RWPE1 (cell line): ENCODE data around the gene EPB41L2.

Source experiments
- CTCF ChIA-PET: fragments of 350-600 bp; sonication (Branson Sonifier 250); formaldehyde crosslinking; extraction: SDS; loops from one replicate; lab custom pipeline; 2021; lab: Yijun Ruan, JAX
- POLR2A ChIA-PET: fragments of 400-600 bp; formaldehyde crosslinking; extraction: SDS; loops from one replicate; lab custom pipeline; 2020; ENCODE audit warnings: antibody characterized with exemption; ENCODE audit not compliant: low non-redundant PET; lab: Yijun Ruan, JAX
- DNase-seq: peaks from one replicate; pipeline ENCODE4 v3.0.0; 2012; ENCODE audit warnings: low spot score
- H3K27ac ChIP-seq: fragments of 450-650 bp; 2 replicates; pipeline ENCODE4 v1.5.1; 2017
- TF ChIP-seq, protein P1 (sequence below): fragments of 450-650 bp; conservative IDR thresholded peaks from 2 replicates; pipeline ENCODE4 v1.5.1; 2017; ENCODE audit warnings: low read depth, mild to moderate bottlenecking

EPB41L2 gene

DNA sequence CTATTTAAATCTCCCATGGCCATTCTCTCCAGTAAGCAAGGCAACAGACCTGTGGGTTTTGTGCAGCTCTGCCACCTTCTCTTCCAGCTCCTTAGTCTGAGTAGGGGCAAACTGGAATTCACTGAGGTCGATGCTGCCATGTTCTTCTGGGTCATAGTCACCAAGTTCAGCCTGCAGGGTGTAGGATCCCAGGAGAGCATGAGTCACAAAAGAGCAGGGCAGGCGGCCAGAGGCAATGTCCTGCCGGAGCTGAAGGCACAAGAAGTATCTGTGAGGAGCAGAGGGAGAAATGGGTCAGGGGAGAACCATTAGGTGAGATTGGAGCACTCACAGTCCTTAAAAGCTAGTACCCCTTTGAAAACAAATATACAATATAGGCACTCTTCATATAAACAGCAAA lies 162.1 kb downstream of the EPB41L2 start:
- ChIA-PET POLR2A (interaction anchor here (0.5 kb wide), 1 partner anchor 15 kb away, joined by 5 read pairs; no protein-coding TSS in a partner anchor), CTCF (interaction anchor here (0.7 kb wide), 1 partner anchor 645 kb away, joined by 5 read pairs; no protein-coding TSS in a partner anchor)
- TF ChIP-seq, protein P1, sequence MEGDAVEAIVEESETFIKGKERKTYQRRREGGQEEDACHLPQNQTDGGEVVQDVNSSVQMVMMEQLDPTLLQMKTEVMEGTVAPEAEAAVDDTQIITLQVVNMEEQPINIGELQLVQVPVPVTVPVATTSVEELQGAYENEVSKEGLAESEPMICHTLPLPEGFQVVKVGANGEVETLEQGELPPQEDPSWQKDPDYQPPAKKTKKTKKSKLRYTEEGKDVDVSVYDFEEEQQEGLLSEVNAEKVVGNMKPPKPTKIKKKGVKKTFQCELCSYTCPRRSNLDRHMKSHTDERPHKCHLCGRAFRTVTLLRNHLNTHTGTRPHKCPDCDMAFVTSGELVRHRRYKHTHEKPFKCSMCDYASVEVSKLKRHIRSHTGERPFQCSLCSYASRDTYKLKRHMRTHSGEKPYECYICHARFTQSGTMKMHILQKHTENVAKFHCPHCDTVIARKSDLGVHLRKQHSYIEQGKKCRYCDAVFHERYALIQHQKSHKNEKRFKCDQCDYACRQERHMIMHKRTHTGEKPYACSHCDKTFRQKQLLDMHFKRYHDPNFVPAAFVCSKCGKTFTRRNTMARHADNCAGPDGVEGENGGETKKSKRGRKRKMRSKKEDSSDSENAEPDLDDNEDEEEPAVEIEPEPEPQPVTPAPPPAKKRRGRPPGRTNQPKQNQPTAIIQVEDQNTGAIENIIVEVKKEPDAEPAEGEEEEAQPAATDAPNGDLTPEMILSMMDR: no peak

DNA sequence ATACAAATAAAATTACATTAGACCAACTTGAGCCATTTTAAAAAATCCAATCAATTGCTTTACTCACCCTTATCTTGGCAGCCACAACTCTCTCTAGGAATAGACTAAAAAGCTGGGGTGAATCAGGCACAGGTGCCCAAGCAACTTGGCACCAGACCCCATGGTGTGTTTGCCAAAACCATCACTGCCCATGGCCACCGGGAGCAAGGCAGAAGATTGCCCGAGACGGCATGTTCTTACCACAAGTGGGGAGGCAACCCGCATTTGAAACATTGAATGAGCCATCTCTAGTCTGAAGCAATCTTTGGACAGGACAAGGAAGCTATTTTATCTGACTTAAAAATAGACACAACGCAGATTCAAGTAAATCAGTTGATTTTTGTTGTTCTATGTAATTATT lies 166.8 kb downstream of the EPB41L2 start:
- DNase-seq: no peak
- TF ChIP-seq, protein P1: no peak
- POLR2A ChIA-PET: no interaction called here
- no peak overlapping the region for H3K27ac ChIP-seq
- CTCF ChIA-PET: interaction anchor here (0.6 to 1.3 kb wide), 3 partner anchors 11 to 1298 kb away, joined by 3 to 5 read pairs (median 4); no protein-coding TSS in a partner anchor

More for the DNA sequence above, 162.1 kb downstream of the EPB41L2 start:
- H3K27ac ChIP-seq: no peak overlapping the region
- peak; percentile 9 for DNase-seq

DNA sequence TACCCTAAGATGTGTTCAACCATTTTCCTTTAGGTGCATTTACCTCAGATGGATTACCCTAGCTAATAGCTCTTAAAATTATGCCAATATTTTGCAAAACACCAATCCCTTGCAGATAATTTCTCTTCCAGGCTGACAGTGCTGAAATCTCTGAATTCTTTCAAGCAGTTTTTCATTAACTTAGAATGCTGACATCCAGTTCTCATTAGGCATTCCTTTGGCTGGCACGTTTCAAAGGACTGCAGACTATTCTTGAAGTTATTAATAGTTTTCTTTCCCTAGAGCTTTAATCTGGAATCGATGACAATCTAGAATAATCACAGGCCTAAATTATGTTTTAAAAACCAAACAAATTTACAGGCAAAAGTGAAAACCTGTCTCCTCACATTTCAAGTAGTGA lies 167.5 kb downstream of the EPB41L2 start:
- ChIA-PET CTCF (interaction anchor here (0.6 to 1.3 kb wide), 2 partner anchors 10 to 1298 kb away, joined by 4 to 5 read pairs; no protein-coding TSS in a partner anchor), POLR2A (no interaction called here)
- TF ChIP-seq, protein P1: no peak
- no peak overlapping the region for H3K27ac ChIP-seq
- DNase-seq: no peak

DNA sequence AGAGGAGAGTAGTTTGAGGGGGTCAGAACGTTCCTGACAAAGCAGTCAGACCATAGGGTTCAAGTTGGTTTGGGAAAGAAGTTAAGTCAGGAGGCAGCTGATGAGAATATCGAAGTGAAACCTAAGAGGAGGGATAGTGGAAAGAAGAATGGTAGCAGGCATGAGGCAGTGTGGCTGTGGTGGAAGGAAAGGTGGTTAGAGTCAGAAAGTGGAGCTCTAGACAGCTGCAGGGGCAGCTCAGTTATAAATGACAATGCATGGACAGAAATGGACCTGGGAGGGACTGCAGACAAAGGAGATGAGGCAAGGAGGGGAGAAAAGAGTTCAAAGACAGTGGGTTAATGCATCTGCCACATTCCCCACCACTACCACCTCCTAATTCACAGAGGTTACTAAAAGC lies 169.3 kb downstream of the EPB41L2 start:
- H3K27ac ChIP-seq: no peak overlapping the region
- DNase-seq: no peak
- ChIA-PET POLR2A (no interaction called here), CTCF (interaction anchor here (1.2 to 1.8 kb wide), 2 partner anchors 8 to 223 kb away, joined by 3 to 6 read pairs; no protein-coding TSS in a partner anchor)
- TF ChIP-seq, protein P1: no peak

DNA sequence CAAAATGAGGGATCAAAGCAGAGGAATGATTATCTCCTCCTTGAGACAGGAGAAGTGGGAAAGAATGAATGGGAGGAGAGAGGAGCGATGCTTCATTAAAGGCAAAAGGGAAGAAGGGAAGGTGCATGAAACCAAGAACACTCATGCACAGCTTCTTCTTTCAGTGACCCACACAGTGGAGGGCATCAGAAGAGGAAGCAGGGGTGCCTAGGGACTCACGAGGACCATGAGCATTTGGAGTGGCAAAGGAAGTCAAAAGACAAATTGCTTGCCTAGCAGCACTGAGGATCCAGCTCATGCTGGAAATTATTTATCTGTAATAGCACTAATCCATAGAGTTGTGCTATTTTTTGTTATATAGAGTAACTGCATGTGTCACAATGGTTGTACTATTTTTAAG lies 169.8 kb downstream of the EPB41L2 start:
- TF ChIP-seq, protein P1: no peak
- DNase-seq: no peak
- POLR2A ChIA-PET: no interaction called here
- H3K27ac ChIP-seq: no peak overlapping the region
- CTCF ChIA-PET: interaction anchor here (1.2 to 1.8 kb wide), 2 partner anchors 8 to 224 kb away, joined by 3 to 6 read pairs; no protein-coding TSS in a partner anchor

DNA sequence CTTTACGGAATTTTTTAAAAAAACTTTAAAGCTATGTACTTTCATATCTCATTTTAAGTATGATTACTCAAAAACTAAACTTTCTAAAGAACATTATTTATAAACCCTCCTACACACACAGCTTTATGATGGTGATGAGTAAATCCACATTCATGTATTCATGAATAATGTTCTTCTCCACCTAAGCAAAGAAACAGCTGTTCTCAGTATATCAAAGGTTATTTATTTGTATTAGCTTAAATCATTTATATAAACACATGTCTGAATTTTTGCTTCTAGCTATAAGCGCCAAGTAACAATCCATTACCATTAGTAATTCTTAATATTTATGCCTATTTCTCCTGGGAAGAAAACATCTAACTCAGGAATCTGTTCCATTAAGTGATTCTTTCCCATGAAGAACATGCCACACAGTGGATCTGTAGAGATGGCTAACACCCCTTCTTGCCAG lies 172.5 kb downstream of the EPB41L2 start:
- no peak overlapping the region for H3K27ac ChIP-seq
- ChIA-PET CTCF (interaction anchor here (0.7 kb wide), 2 partner anchors 212 to 577 kb away, joined by 3 to 12 read pairs; no protein-coding TSS in a partner anchor), POLR2A (interaction anchor here (0.6 kb wide), 1 partner anchor 340 kb away, joined by 4 read pairs; no protein-coding TSS in a partner anchor)
- TF ChIP-seq, protein P1: no peak
- no peak for DNase-seq
